ENCODE data around the gene DDX47.
"Not testable (repeated sequence)": the region's sequence is repeated elsewhere in the genome, so short reads cannot be mapped to it uniquely, and the experiment has no call there.

Gene DDX47

DNA sequence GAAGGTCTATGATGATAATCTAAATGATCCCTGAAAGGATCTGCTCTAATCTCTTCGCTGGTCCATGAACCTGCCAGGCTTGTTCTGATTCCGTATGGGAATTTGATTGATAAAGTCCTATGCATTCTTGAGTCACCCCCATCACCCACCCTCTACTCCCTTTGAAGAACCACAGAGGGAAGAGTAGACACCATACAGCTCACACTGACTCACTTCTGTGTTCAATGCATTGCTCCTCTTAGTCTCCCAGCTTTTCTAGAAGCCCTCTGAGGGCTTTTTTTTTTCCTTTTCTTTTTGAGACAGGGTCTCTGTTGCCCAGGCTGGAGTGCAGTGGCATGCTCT, 59.8 kb downstream of the DDX47 start:
- TF ChIP-seq, protein P1, sequence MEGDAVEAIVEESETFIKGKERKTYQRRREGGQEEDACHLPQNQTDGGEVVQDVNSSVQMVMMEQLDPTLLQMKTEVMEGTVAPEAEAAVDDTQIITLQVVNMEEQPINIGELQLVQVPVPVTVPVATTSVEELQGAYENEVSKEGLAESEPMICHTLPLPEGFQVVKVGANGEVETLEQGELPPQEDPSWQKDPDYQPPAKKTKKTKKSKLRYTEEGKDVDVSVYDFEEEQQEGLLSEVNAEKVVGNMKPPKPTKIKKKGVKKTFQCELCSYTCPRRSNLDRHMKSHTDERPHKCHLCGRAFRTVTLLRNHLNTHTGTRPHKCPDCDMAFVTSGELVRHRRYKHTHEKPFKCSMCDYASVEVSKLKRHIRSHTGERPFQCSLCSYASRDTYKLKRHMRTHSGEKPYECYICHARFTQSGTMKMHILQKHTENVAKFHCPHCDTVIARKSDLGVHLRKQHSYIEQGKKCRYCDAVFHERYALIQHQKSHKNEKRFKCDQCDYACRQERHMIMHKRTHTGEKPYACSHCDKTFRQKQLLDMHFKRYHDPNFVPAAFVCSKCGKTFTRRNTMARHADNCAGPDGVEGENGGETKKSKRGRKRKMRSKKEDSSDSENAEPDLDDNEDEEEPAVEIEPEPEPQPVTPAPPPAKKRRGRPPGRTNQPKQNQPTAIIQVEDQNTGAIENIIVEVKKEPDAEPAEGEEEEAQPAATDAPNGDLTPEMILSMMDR (IDR thresholded peaks at IDR 0.05), result no peak
- H3K9me3 ChIP-seq, result no peaks in the 10 kb centered on the region
- no peaks in the 10 kb centered on the region for H3K36me3 ChIP-seq
- no peak overlapping the region for H3K4me3 ChIP-seq (ENCODE audit: low read depth in 1 of 2, low read length in 1 of 2)
- H3K27me3 ChIP-seq, result no peaks in the 10 kb centered on the region
- no peaks in the 10 kb centered on the region for H3K4me1 ChIP-seq (ENCODE audit: control insufficient read depth in 1 of 2, insufficient read depth in 1 of 2, low read depth in 1 of 2, low read length in 1 of 2)
- H3K27ac ChIP-seq, result no peak overlapping the region

DNA sequence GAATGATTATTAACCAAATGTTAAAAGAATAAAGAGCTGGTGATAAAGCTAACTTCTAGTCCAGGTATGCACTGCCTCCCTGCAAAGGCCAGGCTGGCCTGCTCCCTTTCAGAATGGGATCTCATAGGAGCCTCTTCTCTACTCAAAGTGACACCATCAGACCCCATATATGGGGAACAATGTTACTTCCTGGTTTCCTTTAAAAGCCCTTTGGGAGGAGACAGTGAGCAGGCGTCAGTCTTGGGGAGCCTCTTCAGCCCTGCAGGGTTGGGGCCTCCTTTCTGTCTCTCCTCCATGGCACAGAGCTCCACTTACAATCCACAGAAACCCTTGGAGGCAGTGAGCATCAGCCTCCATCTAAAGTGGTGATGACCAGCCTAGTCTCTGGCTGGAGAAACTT, 60.9 kb downstream of the DDX47 start:
- TF ChIP-seq, protein P1 (IDR thresholded peaks at IDR 0.05), result no peak
- H3K4me3 ChIP-seq (ENCODE audit: low read depth in 1 of 2, low read length in 1 of 2), result no peak overlapping the region
- H3K27me3 ChIP-seq, result no peaks in the 10 kb centered on the region
- H3K9me3 ChIP-seq, result no peaks in the 10 kb centered on the region
- H3K36me3 ChIP-seq, result no peaks in the 10 kb centered on the region
- no peaks in the 10 kb centered on the region for H3K4me1 ChIP-seq (ENCODE audit: control insufficient read depth in 1 of 2, insufficient read depth in 1 of 2, low read depth in 1 of 2, low read length in 1 of 2)
- no peak overlapping the region for H3K27ac ChIP-seq

- not testable (repeated sequence) for H3K27me3 ChIP-seq; H3K27ac ChIP-seq; H3K9me3 ChIP-seq; H3K36me3 ChIP-seq; H3K4me1 ChIP-seq (ENCODE audit: control insufficient read depth in 1 of 2, insufficient read depth in 1 of 2, low read depth in 1 of 2, low read length in 1 of 2); H3K4me3 ChIP-seq (ENCODE audit: low read depth in 1 of 2, low read length in 1 of 2)
Observed at GRCh38 chr12:12875301-12875700, 62.2 kb downstream of the DDX47 start.

DNA sequence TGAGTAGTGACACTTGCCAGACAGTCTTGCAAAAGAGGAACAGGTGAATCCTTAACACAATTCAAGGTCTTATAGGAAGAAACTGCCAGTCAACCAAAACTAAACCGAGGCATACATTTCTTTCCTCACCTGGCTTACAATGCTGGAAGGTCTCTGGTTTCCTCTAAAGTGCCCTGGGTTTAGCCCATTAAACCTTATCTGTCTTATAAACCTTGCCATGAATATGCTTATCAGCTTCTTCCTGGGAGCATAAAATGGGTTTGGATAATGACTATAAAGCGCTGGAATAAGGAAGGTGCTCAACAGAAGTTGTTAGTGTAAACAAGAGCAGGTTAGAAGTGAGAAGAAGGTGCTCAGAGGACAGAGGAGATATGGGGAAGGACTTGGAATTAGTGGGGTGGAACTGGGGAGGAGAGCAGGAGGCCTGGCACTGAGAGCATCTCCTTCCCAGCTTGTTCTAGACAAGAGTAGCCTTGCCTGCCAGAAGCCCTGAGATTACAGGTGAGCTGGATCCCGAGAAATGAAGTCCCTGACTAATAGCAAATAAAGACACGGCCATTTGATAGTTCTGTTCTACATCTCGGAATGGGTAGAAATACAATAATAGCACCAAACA, 64.1 kb downstream of the DDX47 start:
- H3K27ac ChIP-seq, result no peak overlapping the region
- no peaks in the 10 kb centered on the region for H3K9me3 ChIP-seq
- no peak overlapping the region for H3K4me3 ChIP-seq (ENCODE audit: low read depth in 1 of 2, low read length in 1 of 2)
- H3K36me3 ChIP-seq, result no peaks in the 10 kb centered on the region
- no peaks in the 10 kb centered on the region for H3K4me1 ChIP-seq (ENCODE audit: control insufficient read depth in 1 of 2, insufficient read depth in 1 of 2, low read depth in 1 of 2, low read length in 1 of 2)
- TF ChIP-seq, protein P1 (IDR thresholded peaks at IDR 0.05), result no peak
- H3K27me3 ChIP-seq, result no peaks in the 10 kb centered on the region

- Histone ChIP-seq H3K36me3 (no peaks in the 10 kb centered on the region), H3K4me1 (ENCODE audit: control insufficient read depth in 1 of 2, insufficient read depth in 1 of 2, low read depth in 1 of 2, low read length in 1 of 2) (no peaks in the 10 kb centered on the region), H3K9me3 (no peaks in the 10 kb centered on the region), H3K27ac (no peak overlapping the region), H3K27me3 (no peaks in the 10 kb centered on the region), H3K4me3 (ENCODE audit: low read depth in 1 of 2, low read length in 1 of 2) (no peak overlapping the region)
- TF ChIP-seq, protein P1 (IDR thresholded peaks at IDR 0.05), result no peak
Observed at GRCh38 chr12:12877781-12878455, 64.8 kb downstream of the DDX47 start.

Data from neutrophil (primary cell).